ENCODE data around the gene ATAD3B.

ATAD3B gene

DNA sequence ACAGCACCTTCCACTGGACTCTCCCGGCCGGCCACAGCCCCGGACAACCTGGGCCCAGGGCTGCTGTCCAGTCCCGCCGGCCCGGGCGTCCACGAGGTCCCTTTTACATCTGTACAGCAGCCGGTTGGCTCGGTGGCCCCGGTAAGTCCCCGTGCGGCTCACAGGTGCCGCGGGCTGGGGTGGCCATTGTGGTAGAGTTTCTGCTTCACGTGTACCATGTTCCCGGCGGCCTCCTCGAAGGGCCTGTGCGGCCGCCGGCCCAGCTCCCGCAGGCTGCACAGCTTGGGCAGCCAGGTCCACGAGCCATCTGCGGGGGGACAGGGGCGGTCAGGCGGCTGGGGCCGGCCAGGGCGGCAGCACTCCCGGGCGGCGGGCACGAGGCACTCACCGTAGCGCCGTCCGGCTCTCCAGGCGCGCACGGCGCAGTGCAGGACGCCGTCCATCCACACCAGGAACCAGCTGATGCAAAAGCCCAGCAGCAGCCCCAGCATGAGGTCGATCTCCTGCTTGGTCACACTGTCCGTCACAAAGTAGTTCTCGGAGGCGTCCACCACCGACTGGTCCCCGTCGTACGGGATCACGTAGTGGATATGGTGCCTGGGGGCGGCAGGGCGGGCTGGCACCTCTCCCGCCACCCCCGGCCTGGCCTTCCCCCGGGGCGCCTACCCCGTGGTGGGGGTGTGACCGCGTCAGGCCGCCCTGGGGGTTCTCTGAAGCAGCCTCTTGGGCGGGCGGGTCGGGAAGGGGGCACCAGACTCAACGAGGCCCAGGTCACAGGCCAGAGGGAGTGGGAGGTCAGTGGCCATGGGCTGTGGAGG, 63.8 kb downstream of the ATAD3B start:
- TF ChIP-seq, protein P1, sequence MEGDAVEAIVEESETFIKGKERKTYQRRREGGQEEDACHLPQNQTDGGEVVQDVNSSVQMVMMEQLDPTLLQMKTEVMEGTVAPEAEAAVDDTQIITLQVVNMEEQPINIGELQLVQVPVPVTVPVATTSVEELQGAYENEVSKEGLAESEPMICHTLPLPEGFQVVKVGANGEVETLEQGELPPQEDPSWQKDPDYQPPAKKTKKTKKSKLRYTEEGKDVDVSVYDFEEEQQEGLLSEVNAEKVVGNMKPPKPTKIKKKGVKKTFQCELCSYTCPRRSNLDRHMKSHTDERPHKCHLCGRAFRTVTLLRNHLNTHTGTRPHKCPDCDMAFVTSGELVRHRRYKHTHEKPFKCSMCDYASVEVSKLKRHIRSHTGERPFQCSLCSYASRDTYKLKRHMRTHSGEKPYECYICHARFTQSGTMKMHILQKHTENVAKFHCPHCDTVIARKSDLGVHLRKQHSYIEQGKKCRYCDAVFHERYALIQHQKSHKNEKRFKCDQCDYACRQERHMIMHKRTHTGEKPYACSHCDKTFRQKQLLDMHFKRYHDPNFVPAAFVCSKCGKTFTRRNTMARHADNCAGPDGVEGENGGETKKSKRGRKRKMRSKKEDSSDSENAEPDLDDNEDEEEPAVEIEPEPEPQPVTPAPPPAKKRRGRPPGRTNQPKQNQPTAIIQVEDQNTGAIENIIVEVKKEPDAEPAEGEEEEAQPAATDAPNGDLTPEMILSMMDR (IDR thresholded peaks at IDR 0.05), result no peak

DNA sequence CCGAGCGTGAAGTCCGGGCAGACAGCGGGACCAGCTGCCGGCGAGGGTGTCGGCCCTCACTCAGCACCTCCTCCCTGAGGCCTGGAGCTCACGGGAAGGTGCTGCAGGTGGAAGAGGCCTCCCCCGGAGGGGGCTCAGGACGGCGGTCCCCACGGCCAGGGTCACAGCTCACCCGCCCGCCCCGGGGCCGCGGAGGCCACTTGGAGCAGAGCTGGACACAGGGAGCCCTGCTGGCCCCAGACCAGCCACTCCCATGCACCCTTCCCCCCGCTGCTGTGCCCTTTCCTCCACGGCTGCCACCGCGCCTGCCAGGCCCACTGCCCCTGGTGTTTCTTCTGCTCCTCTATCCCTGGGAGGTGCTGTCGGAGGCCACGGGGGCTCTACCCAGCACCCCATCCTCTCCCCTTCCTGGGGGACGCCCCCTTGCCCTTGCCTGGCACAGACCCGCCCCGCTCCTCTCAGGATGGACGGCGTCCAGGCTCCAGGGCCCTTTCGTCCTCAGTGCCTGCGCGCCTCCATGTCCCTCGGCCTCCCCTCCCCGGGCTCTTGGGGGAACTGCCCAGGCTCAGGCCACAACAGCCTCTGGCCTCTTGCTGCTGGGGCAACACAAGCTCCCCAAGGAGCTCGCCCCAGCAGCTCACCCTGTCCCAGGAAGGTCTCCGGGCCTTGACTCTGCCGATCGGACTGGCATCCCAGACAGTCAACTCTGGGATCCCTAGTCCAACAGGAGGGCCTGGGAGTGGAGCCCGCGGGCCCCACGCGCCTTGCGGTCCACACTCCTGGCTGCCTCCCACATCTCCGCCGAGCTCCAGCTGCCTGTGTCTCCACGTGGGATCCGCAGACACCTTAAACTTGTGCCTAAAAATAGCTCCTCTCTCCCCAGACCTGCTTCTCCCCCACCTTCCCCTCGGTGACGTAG, 64.7 kb downstream of the ATAD3B start:
- TF ChIP-seq, protein P1 (IDR thresholded peaks at IDR 0.05), result no peak

DNA sequence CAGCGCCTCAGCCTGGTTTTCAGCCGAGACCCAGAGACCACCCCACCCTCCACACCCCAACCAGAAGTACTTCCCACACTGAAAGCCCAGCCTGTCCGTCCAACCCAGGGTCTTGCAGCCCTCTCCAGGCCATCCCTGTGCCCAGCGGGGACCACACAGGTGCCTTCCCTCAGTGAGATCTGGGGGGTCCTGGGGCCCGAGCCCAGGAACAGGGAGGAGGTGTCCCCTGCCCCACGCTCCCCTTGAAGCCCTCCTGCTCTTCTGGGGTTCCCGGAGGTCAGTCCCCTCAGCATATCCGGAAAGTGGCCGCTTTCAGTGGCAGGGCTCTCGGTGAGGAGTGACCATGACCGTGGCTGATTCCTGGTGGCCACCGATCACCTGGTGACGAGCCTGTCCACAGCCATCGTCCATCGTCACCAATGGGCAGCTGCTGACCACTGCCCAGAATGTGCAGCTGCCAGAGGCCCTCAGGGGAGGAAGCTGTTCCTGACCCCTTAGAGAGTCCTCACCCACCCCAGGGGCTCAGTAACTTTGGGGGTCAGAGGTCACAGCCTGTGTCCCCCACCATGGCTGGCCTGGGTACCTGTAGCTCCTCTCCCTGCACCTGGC, 65.5 kb downstream of the ATAD3B start:
- TF ChIP-seq, protein P1 (IDR thresholded peaks at IDR 0.05), result no peak

DNA sequence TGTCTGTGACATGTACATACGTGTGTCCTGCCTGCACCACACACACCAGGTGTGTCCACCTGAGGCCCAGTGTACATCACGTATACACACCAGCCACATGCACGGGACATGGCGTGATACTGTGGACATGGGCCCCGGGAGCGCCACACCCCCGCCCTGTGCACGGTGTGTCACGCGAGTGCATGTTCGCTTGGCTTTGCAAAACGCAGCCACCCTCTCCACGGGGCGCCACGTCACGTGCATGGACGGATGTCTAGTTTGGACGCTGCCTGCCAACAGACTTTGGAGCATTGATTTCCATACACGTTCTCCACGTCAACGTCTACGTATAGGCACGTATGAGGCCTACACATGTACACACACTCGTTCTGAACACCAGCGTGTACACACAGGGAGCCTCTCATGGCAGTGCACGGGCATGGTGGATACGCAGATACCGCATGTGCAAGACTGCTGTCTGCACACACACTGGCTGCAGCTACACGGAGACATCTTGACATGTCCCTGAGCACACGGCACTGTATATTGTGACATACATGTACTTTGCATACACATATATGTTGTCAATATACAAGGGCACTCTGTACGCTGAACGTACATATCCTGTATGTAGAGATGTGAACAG, 66.2 kb downstream of the ATAD3B start:
- TF ChIP-seq, protein P1 (IDR thresholded peaks at IDR 0.05), result no peak

DNA sequence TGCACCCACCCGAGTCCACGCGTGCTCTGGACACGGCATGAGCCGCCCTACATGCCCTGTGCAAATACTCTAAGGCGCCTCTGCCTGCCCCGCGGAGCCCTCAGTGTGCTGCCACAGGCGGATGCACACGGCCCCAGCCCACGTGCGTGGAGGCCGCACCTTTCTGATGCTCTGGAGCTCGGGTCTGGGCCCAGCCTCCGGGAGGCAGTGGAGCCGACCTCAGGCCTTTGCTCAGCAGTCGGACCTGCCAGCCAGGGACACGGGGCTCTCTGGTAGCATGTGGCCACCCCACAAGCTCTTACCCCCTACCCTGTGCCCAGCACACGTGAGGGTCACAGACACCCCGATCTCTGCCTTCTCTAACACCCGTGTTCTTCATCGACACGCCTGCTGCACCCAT, 66.8 kb downstream of the ATAD3B start:
- TF ChIP-seq, protein P1 (IDR thresholded peaks at IDR 0.05), result no peak

DNA sequence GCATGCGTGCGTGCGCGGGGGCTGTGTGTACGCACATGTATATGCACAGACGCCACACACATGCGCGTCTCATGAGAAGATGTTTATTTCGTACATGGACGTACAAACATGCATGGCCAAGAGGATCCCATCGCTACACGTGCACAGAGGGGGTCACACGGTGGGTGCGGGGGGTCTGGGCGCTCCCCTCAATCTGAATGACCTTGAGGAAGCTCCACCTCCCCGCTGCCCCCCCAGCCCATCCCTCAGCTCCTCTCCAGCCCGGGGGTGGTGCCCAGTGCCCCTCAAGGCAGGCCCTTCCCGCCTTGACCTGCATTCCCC, 67.4 kb downstream of the ATAD3B start:
- TF ChIP-seq, protein P1 (IDR thresholded peaks at IDR 0.05), result no peak
